ENCODE results near the gene CERS4. TPM values are rescaled to one million over a fixed set of nuclear protein-coding genes. Genes with fewer than 3 reads are reported as not detected.
"Not testable (repeated sequence)": the region's sequence is repeated elsewhere in the genome, so short reads cannot be mapped to it uniquely, and the experiment has no call there.

CERS4 gene
- total RNA-seq, 2 donors from 2014 or later = 170 to 176 TPM

- 86% methylated on average over 11 of the region's 11 CpGs for WGBS
- DNase-seq (ENCODE audit: low spot score) = no peak
- peaks cover 0 to 6% of the 10 kb centered on the region in 2 donors for H3K36me3 ChIP-seq
Measured at GRCh38 chr19:8259142-8259921, 50.2 kb downstream of the CERS4 start.

GRCh38 chr19:8259922-8260247, 50.7 kb downstream of the CERS4 start:
- no peak for DNase-seq (ENCODE audit: low spot score)
- intact Hi-C loops (cut with DNase I) = loop anchor here (5.0 to 10.0 kb wide), 3 partner anchors 47 to 405 kb away; partner anchors contain the start of genes CD320 and ELAVL1
- H3K36me3 ChIP-seq = peaks cover 0 to 6% of the 10 kb centered on the region in 2 donors

More at GRCh38 chr19:8259142-8259921, 50.2 kb downstream of the CERS4 start:
- Histone ChIP-seq H3K27ac (no peak overlapping the region), H3K4me3 (no peak overlapping the region), H3K27me3 (replicated peaks; ENCODE audit: insufficient read depth) (no peaks in the 10 kb centered on the region), H3K4me1 (replicated peaks) (no peaks in the 10 kb centered on the region), H3K9me3 (no peaks in the 10 kb centered on the region)
- intact Hi-C loops (cut with DNase I) = loop anchor here (5.0 to 10.0 kb wide), 3 partner anchors 48 to 405 kb away; partner anchors contain the start of genes CD320 and ELAVL1
- TF ChIP-seq CTCF (IDR thresholded peaks at IDR 0.05) (no peak), POLR2AphosphoS5 (IDR thresholded peaks at IDR 0.05) (no peak), POLR2A (IDR thresholded peaks at IDR 0.05) (no peak)

GRCh38 chr19:8261347-8261746, 52.2 kb downstream of the CERS4 start:
- 96% methylated on average over 9 of the region's 9 CpGs for WGBS
- no peak for TF ChIP-seq POLR2AphosphoS5 (IDR thresholded peaks at IDR 0.05)
- TF ChIP-seq POLR2A (IDR thresholded peaks at IDR 0.05) = no peak
- no peak for TF ChIP-seq CTCF (IDR thresholded peaks at IDR 0.05)
- intact Hi-C loops (cut with DNase I) = no loop called here
- H3K9me3 ChIP-seq = no peaks in the 10 kb centered on the region
- no peak overlapping the region for H3K4me3 ChIP-seq
- H3K4me1 ChIP-seq (replicated peaks) = no peaks in the 10 kb centered on the region
- H3K36me3 ChIP-seq = peaks cover 0 to 1% of the 10 kb centered on the region in 2 donors
- no peak for DNase-seq (ENCODE audit: low spot score)
- H3K27me3 ChIP-seq (replicated peaks; ENCODE audit: insufficient read depth) = no peaks in the 10 kb centered on the region
- H3K27ac ChIP-seq = no peak overlapping the region

More at GRCh38 chr19:8259922-8260247, 50.7 kb downstream of the CERS4 start:
- Histone ChIP-seq H3K27me3 (replicated peaks; ENCODE audit: insufficient read depth) (no peaks in the 10 kb centered on the region), H3K27ac (no peak overlapping the region), H3K4me3 (no peak overlapping the region), H3K4me1 (replicated peaks) (no peaks in the 10 kb centered on the region), H3K9me3 (no peaks in the 10 kb centered on the region)
- 90% methylated on average over 3 of the region's 3 CpGs for WGBS
- no peak for TF ChIP-seq POLR2A (IDR thresholded peaks at IDR 0.05)
- no peak for TF ChIP-seq CTCF (IDR thresholded peaks at IDR 0.05)
- TF ChIP-seq POLR2AphosphoS5 (IDR thresholded peaks at IDR 0.05) = no peak

- 90% methylated on average over 13 of the region's 14 CpGs for WGBS
- H3K36me3 ChIP-seq = no peaks in the 10 kb centered on the region
- TF ChIP-seq CTCF (IDR thresholded peaks at IDR 0.05) = no peak
- no peak for TF ChIP-seq POLR2A (IDR thresholded peaks at IDR 0.05)
- no peak for TF ChIP-seq POLR2AphosphoS5 (IDR thresholded peaks at IDR 0.05)
- no peak overlapping the region for H3K4me3 ChIP-seq
- DNase-seq (ENCODE audit: low spot score) = no peak
- H3K27me3 ChIP-seq (replicated peaks; ENCODE audit: insufficient read depth) = no peaks in the 10 kb centered on the region
- no peaks in the 10 kb centered on the region for H3K4me1 ChIP-seq (replicated peaks)
- no peak overlapping the region for H3K27ac ChIP-seq
- H3K9me3 ChIP-seq = no peaks in the 10 kb centered on the region
- intact Hi-C loops (cut with DNase I) = no loop called here
Measured at GRCh38 chr19:8261881-8262280, 52.7 kb downstream of the CERS4 start.

- Histone ChIP-seq H3K4me3 (no peak overlapping the region), H3K36me3 (no peaks in the 10 kb centered on the region), H3K9me3 (no peaks in the 10 kb centered on the region), H3K4me1 (replicated peaks) (no peaks in the 10 kb centered on the region), H3K27ac (no peak overlapping the region), H3K27me3 (replicated peaks; ENCODE audit: insufficient read depth) (no peaks in the 10 kb centered on the region)
- no peak for TF ChIP-seq CTCF (IDR thresholded peaks at IDR 0.05)
- TF ChIP-seq POLR2AphosphoS5 (IDR thresholded peaks at IDR 0.05) = no peak
- no peak for TF ChIP-seq POLR2A (IDR thresholded peaks at IDR 0.05)
- no peak for DNase-seq (ENCODE audit: low spot score)
- intact Hi-C loops (cut with DNase I) = no loop called here
- WGBS = 87% methylated on average over 5 of the region's 6 CpGs
Measured at GRCh38 chr19:8262431-8262830, 53.3 kb downstream of the CERS4 start.

GRCh38 chr19:8264248-8264647, 55.1 kb downstream of the CERS4 start:
- 88% methylated on average over 4 of the region's 4 CpGs for WGBS
- H3K36me3 ChIP-seq; intact Hi-C loops (cut with DNase I); H3K27ac ChIP-seq; DNase-seq (ENCODE audit: low spot score); H3K9me3 ChIP-seq; H3K4me1 ChIP-seq (replicated peaks); H3K4me3 ChIP-seq; H3K27me3 ChIP-seq (replicated peaks; ENCODE audit: insufficient read depth): not testable (repeated sequence)

All from prostate gland (tissue), 2 donors.